MCF 10A (cell line): ENCODE measurements around the gene ADAMTS14. TPM values are rescaled to one million over a fixed set of nuclear protein-coding genes. Genes with fewer than 3 reads are reported as not detected.

Experiments used
- BruUV-seq: library from RNA; stranded (reverse); fragments of 400-500 nt; replicated peaks from 2 replicates; lab custom pipeline; 2021; lab: Mats Ljungman, UMichigan
- CTCF ChIA-PET: fragments of 300-600 bp; sonication (Branson Sonifier 250); formaldehyde crosslinking; extraction: SDS; loops from one replicate; lab custom pipeline; 2021; ENCODE audit warnings: antibody characterized with exemption, inconsistent platforms; lab: Yijun Ruan, JAX
- POLR2A ChIA-PET: fragments of 300-600, 350-650 bp; sonication (Branson Sonifier 250); formaldehyde crosslinking; extraction: SDS; loops from one replicate; lab custom pipeline; 2020; ENCODE audit warnings: antibody characterized with exemption, inconsistent platforms; lab: Yijun Ruan, JAX
- DNase-seq: peaks from one replicate; pipeline ENCODE4 v3.0.0-alpha.2; 2018; ENCODE audit not compliant: unreplicated experiment
- H3K27ac Mint-ChIP-seq: one replicate; pipeline ENCODE4 v1.8.0; 2022; ENCODE audit warnings: mild to moderate bottlenecking, low read depth, mixed read lengths; ENCODE audit not compliant: unreplicated experiment
- H3K27me3 Mint-ChIP-seq: one replicate; pipeline ENCODE4 v1.8.0; 2022; ENCODE audit warnings: mixed read lengths; ENCODE audit not compliant: insufficient read depth, unreplicated experiment
- H3K36me3 Mint-ChIP-seq: one replicate; pipeline ENCODE4 v1.8.0; 2022; ENCODE audit warnings: mild to moderate bottlenecking, moderate library complexity, mixed read lengths; ENCODE audit not compliant: insufficient read depth, unreplicated experiment
- H3K4me1 Mint-ChIP-seq: one replicate; pipeline ENCODE4 v1.8.0; 2022; ENCODE audit warnings: mixed read lengths; ENCODE audit not compliant: insufficient read depth, unreplicated experiment
- H3K4me3 Mint-ChIP-seq: one replicate; pipeline ENCODE4 v1.8.0; 2022; ENCODE audit warnings: mild to moderate bottlenecking, moderate library complexity, mixed read lengths; ENCODE audit not compliant: unreplicated experiment
- H3K9me3 Mint-ChIP-seq: one replicate; pipeline ENCODE4 v1.8.0; 2022; ENCODE audit warnings: mixed read lengths; ENCODE audit not compliant: unreplicated experiment
- CTCF ChIP-seq: fragments of 200-600 bp; IDR thresholded peaks from one replicate; pipeline ENCODE4 v1.8.0; 2022; ENCODE audit warnings: antibody characterized with exemption, mild to moderate bottlenecking; ENCODE audit not compliant: unreplicated experiment
- intact Hi-C: fragments of 100-400 bp; cut with micrococcal nuclease; formaldehyde crosslinking; loops from 2 replicates; pipeline ENCODE4 v1.14.1; 2022
- total RNA-seq: library from RNA; stranded (reverse); gene quantifications from 2 replicates; pipeline ENCODE4 v1.2.3, GENCODE V29; 2022

ADAMTS14 gene
- total RNA-seq, 1 experiment from 2014 or later = not detected

- POLR2A ChIA-PET = interaction anchor here (1.0 kb wide), 2 partner anchors 17 to 29 kb away, joined by 3 to 8 read pairs; no protein-coding TSS in a partner anchor
- Mint-ChIP-seq H3K27ac (no peak overlapping the region), H3K4me1 (peaks cover 6% of the 10 kb centered on the region), H3K9me3 (no peaks in the 10 kb centered on the region), H3K4me3 (no peak overlapping the region), H3K36me3 (no peaks in the 10 kb centered on the region), H3K27me3 (peaks cover under 1% of the 10 kb centered on the region)
- intact Hi-C loops = no loop called here
- BruUV-seq = no TSS peak
- CTCF ChIA-PET = interaction anchor here (0.6 to 1.3 kb wide), 3 partner anchors 104 to 660 kb away, joined by 4 read pairs; no protein-coding TSS in a partner anchor
- no peak for TF ChIP-seq CTCF
- DNase-seq = peak; percentile 91
Observed at GRCh38 chr10:70774810-70775678, 102.7 kb downstream of the ADAMTS14 start.

- Mint-ChIP-seq H3K4me1 (peaks cover 6% of the 10 kb centered on the region), H3K4me3 (no peak overlapping the region), H3K27ac (no peak overlapping the region), H3K27me3 (no peaks in the 10 kb centered on the region), H3K36me3 (no peaks in the 10 kb centered on the region), H3K9me3 (no peaks in the 10 kb centered on the region)
- ChIA-PET CTCF (interaction anchor here (1.1 to 1.3 kb wide), 2 partner anchors 103 to 226 kb away, joined by 4 read pairs; no protein-coding TSS in a partner anchor), POLR2A (interaction anchor here (1.0 kb wide), 2 partner anchors 16 to 28 kb away, joined by 3 to 8 read pairs; no protein-coding TSS in a partner anchor)
- no peak for DNase-seq
- TF ChIP-seq CTCF = no peak
- intact Hi-C loops = no loop called here
- BruUV-seq = no TSS peak
Observed at GRCh38 chr10:70775679-70776454, 103.6 kb downstream of the ADAMTS14 start.

- no peak overlapping the region for H3K27ac Mint-ChIP-seq
- no peak for DNase-seq
- no peak for TF ChIP-seq CTCF
- H3K27me3 Mint-ChIP-seq = no peaks in the 10 kb centered on the region
- no peak overlapping the region for H3K4me3 Mint-ChIP-seq
- H3K36me3 Mint-ChIP-seq = no peaks in the 10 kb centered on the region
- no peaks in the 10 kb centered on the region for H3K9me3 Mint-ChIP-seq
- intact Hi-C loops = no loop called here
- CTCF ChIA-PET = interaction anchor here (1.2 kb wide), 1 partner anchor 227 kb away, joined by 4 read pairs; no protein-coding TSS in a partner anchor
- H3K4me1 Mint-ChIP-seq = peaks cover 6% of the 10 kb centered on the region
- no TSS peak for BruUV-seq
- POLR2A ChIA-PET = no interaction called here
Observed at GRCh38 chr10:70776455-70777005, 104.2 kb downstream of the ADAMTS14 start.
